KG1 (cell line): ENCODE results near the gene SNX32.
A peak's percentile ranks its signal among the peaks of the same experiment; 100 is the strongest.

Experiments used
- DNase-seq: peaks from one replicate; lab custom pipeline; 2025; lab: John Stamatoyannopoulos, UW

SNX32 gene

GRCh38 chr11:65833297-65834030, at the start of gene SNX32:
TSS of gene SNX32 (plus strand) at chr11:65833963. CDS start at chr11:65834066, 103 bp downstream.
- DNase-seq: peak; percentile 88

- no peak for DNase-seq
Measured at GRCh38 chr11:65785319-65786007, 48.3 kb upstream of the SNX32 start.

- DNase-seq: no peak
Measured at GRCh38 chr11:65786008-65786785, 47.6 kb upstream of the SNX32 start.

GRCh38 chr11:65786786-65787636, 46.8 kb upstream of the SNX32 start, which contains the start of gene OVOL1:
TSS of gene OVOL1 (plus strand) at chr11:65787063. CDS start at chr11:65787374, 311 bp downstream.
- no peak for DNase-seq

- DNase-seq: no peak
Measured at GRCh38 chr11:65787649-65788622, 45.8 kb upstream of the SNX32 start.

GRCh38 chr11:65788821-65789220, 44.9 kb upstream of the SNX32 start:
- no peak for DNase-seq

- no peak for DNase-seq
Measured at GRCh38 chr11:65789230-65790103, 44.3 kb upstream of the SNX32 start.

GRCh38 chr11:65790104-65790901, 43.5 kb upstream of the SNX32 start:
- DNase-seq: no peak

- DNase-seq: no peak
Measured at GRCh38 chr11:65790902-65791650, 42.7 kb upstream of the SNX32 start.

- no peak for DNase-seq
Measured at GRCh38 chr11:65791719-65792213, 42.0 kb upstream of the SNX32 start.

- no peak for DNase-seq
Measured at GRCh38 chr11:65792456-65792855, 41.3 kb upstream of the SNX32 start.

- DNase-seq: no peak
Measured at GRCh38 chr11:65793144-65793581, 40.6 kb upstream of the SNX32 start.

- DNase-seq: no peak
Measured at GRCh38 chr11:65793625-65794400, 40.0 kb upstream of the SNX32 start.

- DNase-seq: no peak
Measured at GRCh38 chr11:65794570-65795510, 38.9 kb upstream of the SNX32 start.

- no peak for DNase-seq
Measured at GRCh38 chr11:65796726-65797601, 36.8 kb upstream of the SNX32 start.
